ENCODE results near the gene ELF5. TPM values are rescaled to one million over a fixed set of nuclear protein-coding genes. Genes with fewer than 3 reads are reported as not detected.
A peak's percentile ranks its signal among the peaks of the same experiment; 100 is the strongest.

The ELF5 gene
- total RNA-seq, 5 donors from 2014 or later (not counting 1 experiment from before 2014, with no cell fraction given) = not detected

DNA sequence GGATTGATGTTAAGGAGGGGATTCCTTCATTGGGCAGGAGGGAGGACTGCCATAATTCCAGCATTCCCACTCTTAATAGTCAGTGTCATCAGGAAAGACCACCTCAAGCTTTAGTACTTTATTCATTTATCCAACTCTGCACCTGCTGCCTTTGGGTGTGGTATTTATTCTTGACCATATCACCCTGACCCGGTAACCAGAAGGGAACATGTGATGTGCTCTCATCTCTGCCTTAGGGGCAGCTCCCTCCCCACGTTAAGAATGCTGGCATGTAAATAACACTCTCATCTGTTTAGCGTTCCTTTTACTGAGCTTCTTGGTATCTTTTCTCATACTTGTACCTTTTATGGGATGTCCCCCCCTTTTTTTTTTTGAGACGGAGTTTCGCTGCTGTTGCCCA is 67.2 kb downstream of the ELF5 start:
- DNase-seq (no peak), ATAC-seq (replicated peaks in 1 of 4) (no peak)
- Mint-ChIP-seq H3K9me3 (no peaks in the 10 kb centered on the region), H3K27ac (no peak overlapping the region), H3K4me1 (peaks cover 44 to 66% (median 59%) of the 10 kb centered on the region in 3 donors), H3K27me3 (no peaks in the 10 kb centered on the region), H3K36me3 (peaks cover 22% of the 10 kb centered on the region), H3K4me3 (no peak overlapping the region)
- WGBS (ENCODE audit: insufficient coverage) = 88% methylated on average over 3 of the region's 5 CpGs
- POLR2A ChIA-PET = interaction anchor here (0.6 to 1.2 kb wide), 2 partner anchors 65 to 710 kb away, joined by 3 to 8 read pairs; no protein-coding TSS in a partner anchor
- Histone ChIP-seq H3K4me1 (ENCODE audit: control insufficient read depth in 1 of 2, extremely low read depth in 1 of 2, insufficient read depth in 2 of 2, low read length in 2 of 2) (peaks cover 7 to 15% of the 10 kb centered on the region in 2 experiments), H3K36me3 (ENCODE audit: control insufficient read depth in 2 of 2, extremely low read depth in 1 of 2, insufficient read depth in 1 of 2, low read length in 1 of 2) (peaks cover 0 to 18% of the 10 kb centered on the region in 2 donors), H3K9me3 (no peaks in the 10 kb centered on the region), H3K27me3 (replicated peaks in 1 of 2; ENCODE audit: control insufficient read depth in 2 of 2, extremely low read depth in 1 of 2, insufficient read depth in 2 of 2, low read length in 1 of 2) (no peaks in the 10 kb centered on the region), H3K4me3 (ENCODE audit: control insufficient read depth in 1 of 2, extremely low read depth in 1 of 2, low read length in 1 of 2) (no peak overlapping the region), H3K27ac (ENCODE audit: low read length) (no peak overlapping the region)
- CTCF ChIA-PET = interaction anchor here in 1 of 2 donors (0.6 kb wide), 2 partner anchors 38 to 1343 kb away, joined by 3 to 7 read pairs; no protein-coding TSS in a partner anchor

GRCh38 chr11:34445956-34446355 is 67.6 kb downstream of the ELF5 start:
- POLR2A ChIA-PET = interaction anchor here (0.6 to 1.2 kb wide), 2 partner anchors 64 to 709 kb away, joined by 3 to 8 read pairs; no protein-coding TSS in a partner anchor
- no peak overlapping the region for H3K4me3 ChIP-seq (ENCODE audit: control insufficient read depth in 1 of 2, extremely low read depth in 1 of 2, low read length in 1 of 2)
- no peak overlapping the region for H3K4me3 Mint-ChIP-seq
- H3K27me3 ChIP-seq (replicated peaks in 1 of 2; ENCODE audit: control insufficient read depth in 2 of 2, extremely low read depth in 1 of 2, insufficient read depth in 2 of 2, low read length in 1 of 2) = no peaks in the 10 kb centered on the region
- CTCF ChIA-PET = no interaction called here
- H3K36me3 ChIP-seq (ENCODE audit: control insufficient read depth in 2 of 2, extremely low read depth in 1 of 2, insufficient read depth in 1 of 2, low read length in 1 of 2) = peaks cover 0 to 14% of the 10 kb centered on the region in 2 donors
- peaks cover 47 to 70% (median 62%) of the 10 kb centered on the region in 3 donors for H3K4me1 Mint-ChIP-seq
- H3K27ac Mint-ChIP-seq = no peak overlapping the region
- no peaks in the 10 kb centered on the region for H3K9me3 ChIP-seq
- WGBS (ENCODE audit: insufficient coverage) = no CpG with 5 or more reads among the region's 4 CpGs
- ATAC-seq (replicated peaks in 1 of 4) = no peak
- DNase-seq = no peak
- no peaks in the 10 kb centered on the region for H3K9me3 Mint-ChIP-seq
- no peak overlapping the region for H3K27ac ChIP-seq (ENCODE audit: low read length)
- peaks cover 7 to 16% of the 10 kb centered on the region in 2 experiments for H3K4me1 ChIP-seq (ENCODE audit: control insufficient read depth in 1 of 2, extremely low read depth in 1 of 2, insufficient read depth in 2 of 2, low read length in 2 of 2)
- peaks cover 18% of the 10 kb centered on the region for H3K36me3 Mint-ChIP-seq
- H3K27me3 Mint-ChIP-seq = no peaks in the 10 kb centered on the region

DNA sequence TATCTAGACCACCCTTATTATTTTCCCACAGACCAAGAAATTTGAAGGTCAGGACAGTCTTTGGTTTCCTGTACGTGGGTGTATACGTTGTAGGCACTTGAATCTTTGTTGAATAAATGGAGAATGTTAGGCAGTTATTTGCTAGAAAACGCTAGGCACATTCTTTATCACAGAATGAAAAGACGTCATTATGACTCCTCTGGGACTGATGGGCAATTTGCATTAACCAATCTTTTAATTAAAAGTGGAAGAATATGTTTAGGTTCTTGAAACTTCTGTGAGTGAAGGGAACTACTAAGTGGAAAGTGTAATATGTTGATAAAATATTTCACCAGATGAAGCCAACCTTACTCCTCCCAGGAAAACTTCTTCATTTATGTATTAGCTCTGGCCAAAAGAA is 69.2 kb downstream of the ELF5 start:
- peaks cover 18 to 24% of the 10 kb centered on the region in 2 experiments for H3K4me1 ChIP-seq (ENCODE audit: control insufficient read depth in 1 of 2, extremely low read depth in 1 of 2, insufficient read depth in 2 of 2, low read length in 2 of 2)
- no peaks in the 10 kb centered on the region for H3K9me3 ChIP-seq
- no peaks in the 10 kb centered on the region for H3K36me3 ChIP-seq (ENCODE audit: control insufficient read depth in 2 of 2, extremely low read depth in 1 of 2, insufficient read depth in 1 of 2, low read length in 1 of 2)
- H3K27me3 ChIP-seq (replicated peaks in 1 of 2; ENCODE audit: control insufficient read depth in 2 of 2, extremely low read depth in 1 of 2, insufficient read depth in 2 of 2, low read length in 1 of 2) = no peaks in the 10 kb centered on the region
- no peak overlapping the region for H3K4me3 ChIP-seq (ENCODE audit: control insufficient read depth in 1 of 2, extremely low read depth in 1 of 2, low read length in 1 of 2)
- WGBS (ENCODE audit: insufficient coverage) = 60% methylated on average over 1 of the region's 4 CpGs
- Mint-ChIP-seq H3K27ac (no peak overlapping the region), H3K36me3 (peaks cover 6% of the 10 kb centered on the region), H3K9me3 (no peaks in the 10 kb centered on the region), H3K4me1 (peaks cover 59 to 82% (median 72%) of the 10 kb centered on the region in 3 donors), H3K4me3 (no peak overlapping the region), H3K27me3 (no peaks in the 10 kb centered on the region)
- POLR2A ChIA-PET = no interaction called here
- ATAC-seq (replicated peaks in 1 of 4) (no peak), DNase-seq (no peak)
- no peak overlapping the region for H3K27ac ChIP-seq (ENCODE audit: low read length)
- CTCF ChIA-PET = no interaction called here

DNA sequence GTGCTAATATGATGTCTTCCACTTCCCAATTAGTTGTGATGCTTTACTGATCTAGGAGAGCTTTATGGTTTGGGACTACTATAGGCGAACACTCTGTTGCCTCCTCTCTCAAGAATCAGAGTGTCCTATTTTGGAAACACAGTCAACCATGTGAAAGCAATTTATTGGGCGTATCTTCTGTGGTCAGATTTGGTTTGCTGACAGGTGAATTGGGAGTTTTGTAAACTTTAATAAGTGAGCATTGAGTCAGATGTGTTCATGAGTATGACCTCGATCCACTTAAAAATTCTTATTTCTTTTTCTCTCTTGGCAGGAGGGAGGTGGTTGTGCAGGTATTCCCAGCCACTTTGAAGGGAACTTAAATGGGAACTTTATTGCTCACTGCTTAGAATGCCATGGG is 70.5 kb downstream of the ELF5 start:
- Mint-ChIP-seq H3K27me3 (no peaks in the 10 kb centered on the region), H3K27ac (no peak overlapping the region), H3K36me3 (peaks cover 6% of the 10 kb centered on the region), H3K4me1 (peaks cover 55 to 82% (median 70%) of the 10 kb centered on the region in 3 donors), H3K4me3 (no peak overlapping the region), H3K9me3 (no peaks in the 10 kb centered on the region)
- H3K9me3 ChIP-seq = no peaks in the 10 kb centered on the region
- no peak overlapping the region for H3K4me3 ChIP-seq (ENCODE audit: control insufficient read depth in 1 of 2, extremely low read depth in 1 of 2, low read length in 1 of 2)
- ChIA-PET CTCF (no interaction called here), POLR2A (no interaction called here)
- H3K27me3 ChIP-seq (replicated peaks in 1 of 2; ENCODE audit: control insufficient read depth in 2 of 2, extremely low read depth in 1 of 2, insufficient read depth in 2 of 2, low read length in 1 of 2) = no peaks in the 10 kb centered on the region
- peaks cover 21% of the 10 kb centered on the region in 2 experiments for H3K4me1 ChIP-seq (ENCODE audit: control insufficient read depth in 1 of 2, extremely low read depth in 1 of 2, insufficient read depth in 2 of 2, low read length in 2 of 2)
- ATAC-seq (replicated peaks in 1 of 4) (no peak), DNase-seq (no peak)
- H3K36me3 ChIP-seq (ENCODE audit: control insufficient read depth in 2 of 2, extremely low read depth in 1 of 2, insufficient read depth in 1 of 2, low read length in 1 of 2) = no peaks in the 10 kb centered on the region
- no CpG with 5 or more reads among the region's 3 CpGs for WGBS (ENCODE audit: insufficient coverage)
- H3K27ac ChIP-seq (ENCODE audit: low read length) = no peak overlapping the region

DNA sequence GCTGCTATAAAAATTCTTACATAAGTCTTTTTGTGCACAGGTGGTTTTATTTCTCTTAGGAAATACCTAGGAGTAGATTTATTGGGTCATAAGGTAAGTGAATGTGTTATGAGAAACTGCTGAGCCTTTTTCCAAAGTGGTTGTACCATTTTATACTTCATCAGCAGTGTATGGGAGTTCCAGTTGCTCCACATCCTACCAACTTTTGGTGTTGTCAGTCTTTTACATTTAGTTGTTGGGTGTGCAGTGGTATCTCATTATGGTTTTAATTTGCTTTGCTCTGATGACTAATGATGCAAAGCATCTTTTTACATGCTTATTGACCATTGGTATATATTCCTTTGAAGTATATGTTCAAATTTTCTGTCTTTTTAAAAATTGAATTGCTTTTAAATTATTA is 71.8 kb downstream of the ELF5 start:
- H3K4me3 ChIP-seq (ENCODE audit: control insufficient read depth in 1 of 2, extremely low read depth in 1 of 2, low read length in 1 of 2) = no peak overlapping the region
- no peak overlapping the region for H3K27ac ChIP-seq (ENCODE audit: low read length)
- ChIA-PET CTCF (no interaction called here), POLR2A (no interaction called here)
- DNase-seq (no peak), ATAC-seq (replicated peaks in 1 of 4) (no peak)
- no peaks in the 10 kb centered on the region for H3K27me3 Mint-ChIP-seq
- no peaks in the 10 kb centered on the region for H3K36me3 ChIP-seq (ENCODE audit: control insufficient read depth in 2 of 2, extremely low read depth in 1 of 2, insufficient read depth in 1 of 2, low read length in 1 of 2)
- H3K9me3 Mint-ChIP-seq = no peaks in the 10 kb centered on the region
- H3K4me1 ChIP-seq (ENCODE audit: control insufficient read depth in 1 of 2, extremely low read depth in 1 of 2, insufficient read depth in 2 of 2, low read length in 2 of 2) = peaks cover 17 to 20% of the 10 kb centered on the region in 2 experiments
- H3K4me1 Mint-ChIP-seq = peaks cover 50 to 70% (median 60%) of the 10 kb centered on the region in 3 donors
- H3K36me3 Mint-ChIP-seq = peaks cover 6% of the 10 kb centered on the region
- no peaks in the 10 kb centered on the region for H3K9me3 ChIP-seq
- no peaks in the 10 kb centered on the region for H3K27me3 ChIP-seq (replicated peaks in 1 of 2; ENCODE audit: control insufficient read depth in 2 of 2, extremely low read depth in 1 of 2, insufficient read depth in 2 of 2, low read length in 1 of 2)
- no peak overlapping the region for H3K27ac Mint-ChIP-seq
- no peak overlapping the region for H3K4me3 Mint-ChIP-seq

DNA sequence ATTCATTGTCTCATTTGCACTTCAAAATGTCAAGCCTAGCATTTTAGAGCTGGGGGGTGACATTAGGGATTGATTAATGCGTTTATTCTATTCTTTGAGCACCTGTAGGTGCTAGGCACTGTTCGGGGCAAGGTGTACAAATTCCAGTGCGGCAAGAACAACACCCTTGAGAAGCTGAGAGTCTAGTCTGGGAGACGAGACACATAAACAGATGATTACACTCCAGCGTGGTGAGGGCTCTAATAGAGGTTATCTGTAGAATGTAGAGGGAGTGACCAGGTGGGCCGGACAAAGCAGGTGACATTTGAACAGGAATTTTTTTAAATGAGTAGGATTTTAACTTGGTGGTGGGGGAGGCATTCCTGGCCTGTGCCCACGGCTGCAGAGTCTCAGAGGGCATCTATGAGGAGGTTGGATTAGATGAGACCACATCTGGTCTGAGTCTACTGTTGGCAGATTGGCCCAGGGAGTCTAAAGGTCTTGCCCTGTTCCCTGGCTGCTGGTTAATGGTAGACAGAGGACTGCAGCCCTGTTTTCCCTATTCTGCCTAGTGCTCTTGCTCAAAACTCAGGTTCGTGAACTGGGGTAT is 73.9 kb downstream of the ELF5 start:
- H3K27me3 ChIP-seq (replicated peaks in 1 of 2; ENCODE audit: control insufficient read depth in 2 of 2, extremely low read depth in 1 of 2, insufficient read depth in 2 of 2, low read length in 1 of 2) = no peaks in the 10 kb centered on the region
- Mint-ChIP-seq H3K9me3 (no peaks in the 10 kb centered on the region), H3K27ac (peak overlapping the region; percentile 90 to 95), H3K36me3 (no peaks in the 10 kb centered on the region), H3K4me1 (peaks cover 43 to 56% (median 50%) of the 10 kb centered on the region in 3 donors), H3K27me3 (no peaks in the 10 kb centered on the region), H3K4me3 (peak overlapping the region; percentile 96 to 99 (median 98))
- H3K36me3 ChIP-seq (ENCODE audit: control insufficient read depth in 2 of 2, extremely low read depth in 1 of 2, insufficient read depth in 1 of 2, low read length in 1 of 2) = no peaks in the 10 kb centered on the region
- CTCF ChIA-PET = interaction anchor here in 1 of 2 donors (0.7 to 0.8 kb wide), 2 partner anchors 82 to 1358 kb away, joined by 3 read pairs; partner anchors contain the start of gene ABTB2
- 36% methylated on average over 7 of the region's 8 CpGs for WGBS (ENCODE audit: insufficient coverage)
- DNase-seq (peak in 1 of 35 experiments; percentile 8), ATAC-seq (replicated peaks in 1 of 4) (no peak)
- POLR2A ChIA-PET = no interaction called here
- no peaks in the 10 kb centered on the region for H3K9me3 ChIP-seq
- peak overlapping the region; percentile 83 for H3K27ac ChIP-seq (ENCODE audit: low read length)
- H3K4me1 ChIP-seq (ENCODE audit: control insufficient read depth in 1 of 2, extremely low read depth in 1 of 2, insufficient read depth in 2 of 2, low read length in 2 of 2) = peaks cover 17 to 20% of the 10 kb centered on the region in 2 experiments
- H3K4me3 ChIP-seq (ENCODE audit: control insufficient read depth in 1 of 2, extremely low read depth in 1 of 2, low read length in 1 of 2) = peak overlapping the region; percentile 85 to 94
